ENCODE results near the gene SLC25A36.

GRCh38 chr3:140898340-140899180 lies 43.1 kb upstream of the SLC25A36 start:
- TF ChIP-seq, protein P1, sequence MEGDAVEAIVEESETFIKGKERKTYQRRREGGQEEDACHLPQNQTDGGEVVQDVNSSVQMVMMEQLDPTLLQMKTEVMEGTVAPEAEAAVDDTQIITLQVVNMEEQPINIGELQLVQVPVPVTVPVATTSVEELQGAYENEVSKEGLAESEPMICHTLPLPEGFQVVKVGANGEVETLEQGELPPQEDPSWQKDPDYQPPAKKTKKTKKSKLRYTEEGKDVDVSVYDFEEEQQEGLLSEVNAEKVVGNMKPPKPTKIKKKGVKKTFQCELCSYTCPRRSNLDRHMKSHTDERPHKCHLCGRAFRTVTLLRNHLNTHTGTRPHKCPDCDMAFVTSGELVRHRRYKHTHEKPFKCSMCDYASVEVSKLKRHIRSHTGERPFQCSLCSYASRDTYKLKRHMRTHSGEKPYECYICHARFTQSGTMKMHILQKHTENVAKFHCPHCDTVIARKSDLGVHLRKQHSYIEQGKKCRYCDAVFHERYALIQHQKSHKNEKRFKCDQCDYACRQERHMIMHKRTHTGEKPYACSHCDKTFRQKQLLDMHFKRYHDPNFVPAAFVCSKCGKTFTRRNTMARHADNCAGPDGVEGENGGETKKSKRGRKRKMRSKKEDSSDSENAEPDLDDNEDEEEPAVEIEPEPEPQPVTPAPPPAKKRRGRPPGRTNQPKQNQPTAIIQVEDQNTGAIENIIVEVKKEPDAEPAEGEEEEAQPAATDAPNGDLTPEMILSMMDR (IDR thresholded peaks at IDR 0.05; ENCODE audit: poor library complexity): peak; percentile 73
- TF ChIP-seq EZH2 (IDR thresholded peaks at IDR 0.05; ENCODE audit: borderline replicate concordance) (no peak), EZH2phosphoT487 (IDR thresholded peaks at IDR 0.05; ENCODE audit: low read depth, severe bottlenecking, unreplicated experiment) (no peak)
